WTC11 (cell line): ENCODE data around the gene ABLIM3. TPM values are rescaled to one million over a fixed set of nuclear protein-coding genes. Genes with fewer than 3 reads are reported as not detected.

Source experiments
- ATAC-seq: fragments of 200-7000 bp; cut with Tn5 transposase; 2 replicates; pipeline ENCODE4 v1.10.0; 2021; ENCODE audit warnings: mild to moderate bottlenecking, moderate library complexity
- CTCF ChIA-PET: fragments of 300-600 bp; sonication (Branson Sonifier 250); formaldehyde crosslinking; loops from one replicate; lab custom pipeline; 2021; ENCODE audit warnings: antibody characterized with exemption; lab: Charles Lee
- POLR2A ChIA-PET: fragments of 350-600 bp; sonication (Branson Sonifier 250); formaldehyde crosslinking; loops from one replicate; lab custom pipeline; 2021; ENCODE audit warnings: antibody characterized with exemption; lab: Charles Lee
- DNase-seq: peaks from one replicate; pipeline ENCODE4 v3.0.0; 2021; ENCODE audit warnings: low spot score
- H3K27ac Mint-ChIP-seq: 2 replicates; pipeline ENCODE4 v1.8.0; 2021; ENCODE audit warnings: mixed read lengths
- H3K27me3 Mint-ChIP-seq: 2 replicates; pipeline ENCODE4 v1.8.0; 2021; ENCODE audit warnings: low read depth, mild to moderate bottlenecking, moderate library complexity, mixed read lengths
- H3K36me3 Mint-ChIP-seq: 2 replicates; pipeline ENCODE4 v1.8.0; 2021; ENCODE audit warnings: mixed read lengths
- H3K4me1 Mint-ChIP-seq: 2 replicates; pipeline ENCODE4 v1.8.0; 2022; ENCODE audit warnings: mixed read lengths
- H3K4me3 Mint-ChIP-seq: 2 replicates; pipeline ENCODE4 v1.8.0; 2021; ENCODE audit warnings: mild to moderate bottlenecking, moderate library complexity, mixed read lengths
- H3K9me3 Mint-ChIP-seq: 2 replicates; pipeline ENCODE4 v1.8.0; 2021; ENCODE audit warnings: mixed read lengths
- CBFB ChIP-seq: sonication (generic); formaldehyde crosslinking; IDR thresholded peaks from 2 replicates; pipeline ENCODE4 v1.8.1; 2022; ENCODE audit warnings: mild to moderate bottlenecking, low read depth, missing genetic modification reagents
- CREB1 ChIP-seq: sonication (generic); formaldehyde crosslinking; IDR thresholded peaks from 2 replicates; pipeline ENCODE4 v1.8.0; 2023; ENCODE audit warnings: mild to moderate bottlenecking, missing genetic modification reagents
- EMX1 ChIP-seq: fragments of 250-450 bp; sonication (Bioruptor Pico); IDR thresholded peaks from 2 replicates; pipeline ENCODE4 v1.8.0; 2021; ENCODE audit warnings: mild to moderate bottlenecking
- FOXK1 ChIP-seq: sonication (generic); formaldehyde crosslinking; IDR thresholded peaks from 2 replicates; pipeline ENCODE4 v1.8.0; 2022; ENCODE audit warnings: mild to moderate bottlenecking, moderate library complexity, missing genetic modification reagents
- GTF2I ChIP-seq: fragments of 250-450 bp; sonication (Bioruptor Pico); conservative IDR thresholded peaks from 2 replicates; pipeline ENCODE4 v1.4.0; 2021; ENCODE audit warnings: mild to moderate bottlenecking
- KAT7 ChIP-seq: sonication (generic); formaldehyde crosslinking; IDR thresholded peaks from 2 replicates; pipeline ENCODE4 v1.8.1; 2023; ENCODE audit warnings: missing genetic modification reagents, mild to moderate bottlenecking, borderline replicate concordance
- RELA ChIP-seq: sonication (generic); formaldehyde crosslinking; IDR thresholded peaks from 2 replicates; pipeline ENCODE4 v1.8.1; 2022; ENCODE audit warnings: missing genetic modification reagents, mild to moderate bottlenecking, borderline replicate concordance
- USF2 ChIP-seq: sonication (generic); formaldehyde crosslinking; IDR thresholded peaks from 2 replicates; pipeline ENCODE4 v1.8.1; 2023; ENCODE audit warnings: mild to moderate bottlenecking, missing genetic modification reagents, moderate library complexity
- ZNF138 ChIP-seq: sonication (generic); formaldehyde crosslinking; conservative IDR thresholded peaks from 2 replicates; pipeline ENCODE4 v1.8.1; 2022; ENCODE audit warnings: mild to moderate bottlenecking, moderate library complexity, missing genetic modification reagents
- ZNF232 ChIP-seq: sonication (generic); formaldehyde crosslinking; IDR thresholded peaks from 2 replicates; pipeline ENCODE4 v1.8.0; 2022; ENCODE audit warnings: mild to moderate bottlenecking, missing genetic modification reagents
- ZNF317 ChIP-seq: sonication (generic); formaldehyde crosslinking; IDR thresholded peaks from 2 replicates; pipeline ENCODE4 v1.8.1; 2023; ENCODE audit warnings: low read depth, mild to moderate bottlenecking, moderate library complexity, missing genetic modification reagents, borderline replicate concordance
- ZNF416 ChIP-seq: fragments of 250-450 bp; sonication (Bioruptor Pico); IDR thresholded peaks from 2 replicates; pipeline ENCODE4 v1.9.0; 2021; ENCODE audit warnings: mild to moderate bottlenecking, inconsistent platforms
- total RNA-seq: library from RNA; stranded (reverse); gene quantifications from 3 replicates; pipeline ENCODE4 v1.2.3, GENCODE V29; 2021
- TF ChIP-seq, protein P1 (sequence below): fragments of 250-450 bp; sonication (Bioruptor Pico); IDR thresholded peaks from 2 replicates; pipeline ENCODE4 v1.9.0; 2021; ENCODE audit warnings: moderate library complexity, mild to moderate bottlenecking, inconsistent platforms, borderline replicate concordance
- TF ChIP-seq, protein P2 (sequence below): sonication (generic); formaldehyde crosslinking; IDR thresholded peaks from 2 replicates; pipeline ENCODE4 v1.8.0; 2022; ENCODE audit warnings: mild to moderate bottlenecking, missing genetic modification reagents
- TF ChIP-seq, protein P3 (sequence below): sonication (generic); formaldehyde crosslinking; IDR thresholded peaks from 2 replicates; pipeline ENCODE4 v1.8.1; 2022; ENCODE audit warnings: low read depth, mild to moderate bottlenecking, moderate library complexity, missing genetic modification reagents, borderline replicate concordance
- TF ChIP-seq, protein P4 (sequence below): sonication (generic); formaldehyde crosslinking; IDR thresholded peaks from 2 replicates; pipeline ENCODE4 v1.8.0; 2023; ENCODE audit warnings: missing genetic modification reagents, mild to moderate bottlenecking, borderline replicate concordance
- TF ChIP-seq, protein P5 (sequence below): sonication (generic); formaldehyde crosslinking; IDR thresholded peaks from 2 replicates; pipeline ENCODE4 v1.8.0; 2023; ENCODE audit warnings: missing genetic modification reagents
- TF ChIP-seq, protein P6 (sequence below): sonication (generic); formaldehyde crosslinking; IDR thresholded peaks from 2 replicates; pipeline ENCODE4 v1.8.1; 2022; ENCODE audit warnings: low read depth, missing genetic modification reagents, borderline replicate concordance
- TF ChIP-seq, protein P7 (sequence below): sonication (generic); formaldehyde crosslinking; IDR thresholded peaks from 2 replicates; pipeline ENCODE4 v1.8.1; 2023; ENCODE audit warnings: mild to moderate bottlenecking, moderate library complexity, missing genetic modification reagents
- TF ChIP-seq, protein P8 (sequence below): sonication (generic); formaldehyde crosslinking; IDR thresholded peaks from 2 replicates; pipeline ENCODE4 v1.8.0; 2022; ENCODE audit warnings: mild to moderate bottlenecking, missing genetic modification reagents

ABLIM3 gene
- total RNA-seq, 1 experiment from 2014 or later: 0.33 TPM

DNA sequence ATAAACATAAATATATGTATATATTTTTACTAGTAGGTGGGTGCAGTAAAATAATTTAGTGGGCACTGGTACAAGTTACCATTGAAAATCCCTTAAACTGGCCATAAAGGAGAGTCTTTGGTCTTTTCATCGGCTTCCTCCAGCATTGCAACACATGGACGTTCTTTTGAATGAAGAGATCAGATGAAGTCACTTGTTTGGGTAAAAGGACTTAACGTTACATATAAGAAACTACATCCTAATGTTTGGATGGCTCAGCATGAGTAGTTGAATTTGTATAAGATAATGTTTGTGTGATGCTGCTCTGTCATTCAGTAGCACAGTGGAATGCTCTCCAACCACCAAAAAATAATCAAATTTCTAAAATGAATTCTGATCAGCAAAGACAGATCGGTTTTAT is 161.9 kb downstream of the ABLIM3 start (continued):
- TF ChIP-seq, protein P1, sequence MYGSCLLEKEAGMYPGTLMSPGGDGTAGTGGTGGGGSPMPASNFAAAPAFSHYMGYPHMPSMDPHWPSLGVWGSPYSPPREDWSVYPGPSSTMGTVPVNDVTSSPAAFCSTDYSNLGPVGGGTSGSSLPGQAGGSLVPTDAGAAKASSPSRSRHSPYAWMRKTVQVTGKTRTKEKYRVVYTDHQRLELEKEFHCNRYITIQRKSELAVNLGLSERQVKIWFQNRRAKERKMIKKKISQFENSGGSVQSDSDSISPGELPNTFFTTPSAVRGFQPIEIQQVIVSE: no peak
- TF ChIP-seq ZNF138 (CRISPR knock-in tag) (no peak), GTF2I (CRISPR knock-in tag) (no peak), KAT7 (CRISPR knock-in tag) (no peak), CBFB (no peak), FOXK1 (CRISPR knock-in tag) (no peak), EMX1 (no peak), ZNF232 (CRISPR knock-in tag) (no peak)
- TF ChIP-seq, protein P2, sequence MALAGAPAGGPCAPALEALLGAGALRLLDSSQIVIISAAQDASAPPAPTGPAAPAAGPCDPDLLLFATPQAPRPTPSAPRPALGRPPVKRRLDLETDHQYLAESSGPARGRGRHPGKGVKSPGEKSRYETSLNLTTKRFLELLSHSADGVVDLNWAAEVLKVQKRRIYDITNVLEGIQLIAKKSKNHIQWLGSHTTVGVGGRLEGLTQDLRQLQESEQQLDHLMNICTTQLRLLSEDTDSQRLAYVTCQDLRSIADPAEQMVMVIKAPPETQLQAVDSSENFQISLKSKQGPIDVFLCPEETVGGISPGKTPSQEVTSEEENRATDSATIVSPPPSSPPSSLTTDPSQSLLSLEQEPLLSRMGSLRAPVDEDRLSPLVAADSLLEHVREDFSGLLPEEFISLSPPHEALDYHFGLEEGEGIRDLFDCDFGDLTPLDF (CRISPR knock-in tag): no peak
- TF ChIP-seq, protein P3, sequence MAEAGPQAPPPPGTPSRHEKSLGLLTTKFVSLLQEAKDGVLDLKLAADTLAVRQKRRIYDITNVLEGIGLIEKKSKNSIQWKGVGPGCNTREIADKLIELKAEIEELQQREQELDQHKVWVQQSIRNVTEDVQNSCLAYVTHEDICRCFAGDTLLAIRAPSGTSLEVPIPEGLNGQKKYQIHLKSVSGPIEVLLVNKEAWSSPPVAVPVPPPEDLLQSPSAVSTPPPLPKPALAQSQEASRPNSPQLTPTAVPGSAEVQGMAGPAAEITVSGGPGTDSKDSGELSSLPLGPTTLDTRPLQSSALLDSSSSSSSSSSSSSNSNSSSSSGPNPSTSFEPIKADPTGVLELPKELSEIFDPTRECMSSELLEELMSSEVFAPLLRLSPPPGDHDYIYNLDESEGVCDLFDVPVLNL (CRISPR knock-in tag): no peak

DNA sequence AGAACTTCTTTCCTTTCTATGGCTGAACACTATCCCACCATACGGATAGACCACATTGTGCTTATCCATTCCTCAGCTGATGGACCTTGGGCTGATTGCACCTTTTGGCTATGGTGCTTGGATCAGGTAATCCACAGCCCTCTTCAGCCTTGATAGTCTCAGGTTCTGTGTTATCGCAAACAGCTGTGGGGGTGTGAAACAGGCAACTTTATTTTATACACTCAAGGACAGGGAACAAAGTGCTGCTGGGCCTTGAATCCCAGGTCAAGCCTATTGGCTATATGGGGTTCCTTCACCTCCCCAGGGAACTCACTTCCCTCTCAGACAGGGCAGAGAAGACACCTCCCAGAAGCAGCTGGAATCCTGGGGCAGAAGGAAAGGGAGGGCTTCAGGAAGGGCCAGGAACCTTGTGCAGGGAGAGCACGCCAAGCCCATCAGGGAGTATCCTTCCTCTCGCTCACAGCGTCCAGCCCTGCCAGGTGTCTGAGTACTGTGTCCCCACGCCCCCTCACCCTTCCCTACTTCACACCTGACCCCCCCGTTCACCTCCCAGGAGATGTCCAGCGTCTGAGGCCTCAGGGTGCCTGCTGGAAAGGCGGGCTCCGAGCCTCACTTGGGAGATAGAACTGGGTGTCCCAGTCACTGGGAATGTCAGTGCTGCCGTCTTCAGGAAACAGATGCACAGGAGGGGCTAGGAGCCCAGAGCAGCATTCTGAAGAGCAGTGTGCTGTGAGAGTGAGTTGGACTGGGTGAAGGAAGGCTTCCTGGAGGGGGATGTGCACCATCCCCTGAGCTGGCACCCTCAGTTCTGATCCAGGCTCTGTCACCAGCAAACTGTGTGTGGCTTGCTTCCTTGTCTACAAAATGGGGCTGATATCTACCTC is 163.1 kb downstream of the ABLIM3 start:
- no peak for DNase-seq
- H3K27ac Mint-ChIP-seq: no peak overlapping the region
- no peaks in the 10 kb centered on the region for H3K9me3 Mint-ChIP-seq
- peaks cover 1% of the 10 kb centered on the region; the same call in 1 of the 2 replicates for H3K4me1 Mint-ChIP-seq
- H3K36me3 Mint-ChIP-seq: no peaks in the 10 kb centered on the region
- ChIA-PET CTCF (no interaction called here), POLR2A (no interaction called here)
- no peaks in the 10 kb centered on the region for H3K27me3 Mint-ChIP-seq
- no peak overlapping the region for H3K4me3 Mint-ChIP-seq
- no peak for ATAC-seq
- TF ChIP-seq, protein P4, sequence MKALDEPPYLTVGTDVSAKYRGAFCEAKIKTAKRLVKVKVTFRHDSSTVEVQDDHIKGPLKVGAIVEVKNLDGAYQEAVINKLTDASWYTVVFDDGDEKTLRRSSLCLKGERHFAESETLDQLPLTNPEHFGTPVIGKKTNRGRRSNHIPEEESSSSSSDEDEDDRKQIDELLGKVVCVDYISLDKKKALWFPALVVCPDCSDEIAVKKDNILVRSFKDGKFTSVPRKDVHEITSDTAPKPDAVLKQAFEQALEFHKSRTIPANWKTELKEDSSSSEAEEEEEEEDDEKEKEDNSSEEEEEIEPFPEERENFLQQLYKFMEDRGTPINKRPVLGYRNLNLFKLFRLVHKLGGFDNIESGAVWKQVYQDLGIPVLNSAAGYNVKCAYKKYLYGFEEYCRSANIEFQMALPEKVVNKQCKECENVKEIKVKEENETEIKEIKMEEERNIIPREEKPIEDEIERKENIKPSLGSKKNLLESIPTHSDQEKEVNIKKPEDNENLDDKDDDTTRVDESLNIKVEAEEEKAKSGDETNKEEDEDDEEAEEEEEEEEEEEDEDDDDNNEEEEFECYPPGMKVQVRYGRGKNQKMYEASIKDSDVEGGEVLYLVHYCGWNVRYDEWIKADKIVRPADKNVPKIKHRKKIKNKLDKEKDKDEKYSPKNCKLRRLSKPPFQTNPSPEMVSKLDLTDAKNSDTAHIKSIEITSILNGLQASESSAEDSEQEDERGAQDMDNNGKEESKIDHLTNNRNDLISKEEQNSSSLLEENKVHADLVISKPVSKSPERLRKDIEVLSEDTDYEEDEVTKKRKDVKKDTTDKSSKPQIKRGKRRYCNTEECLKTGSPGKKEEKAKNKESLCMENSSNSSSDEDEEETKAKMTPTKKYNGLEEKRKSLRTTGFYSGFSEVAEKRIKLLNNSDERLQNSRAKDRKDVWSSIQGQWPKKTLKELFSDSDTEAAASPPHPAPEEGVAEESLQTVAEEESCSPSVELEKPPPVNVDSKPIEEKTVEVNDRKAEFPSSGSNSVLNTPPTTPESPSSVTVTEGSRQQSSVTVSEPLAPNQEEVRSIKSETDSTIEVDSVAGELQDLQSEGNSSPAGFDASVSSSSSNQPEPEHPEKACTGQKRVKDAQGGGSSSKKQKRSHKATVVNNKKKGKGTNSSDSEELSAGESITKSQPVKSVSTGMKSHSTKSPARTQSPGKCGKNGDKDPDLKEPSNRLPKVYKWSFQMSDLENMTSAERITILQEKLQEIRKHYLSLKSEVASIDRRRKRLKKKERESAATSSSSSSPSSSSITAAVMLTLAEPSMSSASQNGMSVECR (CRISPR knock-in tag): no peak
- no peak for TF ChIP-seq ZNF416 (CRISPR knock-in tag)
- TF ChIP-seq USF2 (CRISPR knock-in tag): no peak
- no peak for TF ChIP-seq ZNF317 (CRISPR knock-in tag)
- TF ChIP-seq, protein P5, sequence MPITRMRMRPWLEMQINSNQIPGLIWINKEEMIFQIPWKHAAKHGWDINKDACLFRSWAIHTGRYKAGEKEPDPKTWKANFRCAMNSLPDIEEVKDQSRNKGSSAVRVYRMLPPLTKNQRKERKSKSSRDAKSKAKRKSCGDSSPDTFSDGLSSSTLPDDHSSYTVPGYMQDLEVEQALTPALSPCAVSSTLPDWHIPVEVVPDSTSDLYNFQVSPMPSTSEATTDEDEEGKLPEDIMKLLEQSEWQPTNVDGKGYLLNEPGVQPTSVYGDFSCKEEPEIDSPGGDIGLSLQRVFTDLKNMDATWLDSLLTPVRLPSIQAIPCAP: no peak
- TF ChIP-seq, protein P6, sequence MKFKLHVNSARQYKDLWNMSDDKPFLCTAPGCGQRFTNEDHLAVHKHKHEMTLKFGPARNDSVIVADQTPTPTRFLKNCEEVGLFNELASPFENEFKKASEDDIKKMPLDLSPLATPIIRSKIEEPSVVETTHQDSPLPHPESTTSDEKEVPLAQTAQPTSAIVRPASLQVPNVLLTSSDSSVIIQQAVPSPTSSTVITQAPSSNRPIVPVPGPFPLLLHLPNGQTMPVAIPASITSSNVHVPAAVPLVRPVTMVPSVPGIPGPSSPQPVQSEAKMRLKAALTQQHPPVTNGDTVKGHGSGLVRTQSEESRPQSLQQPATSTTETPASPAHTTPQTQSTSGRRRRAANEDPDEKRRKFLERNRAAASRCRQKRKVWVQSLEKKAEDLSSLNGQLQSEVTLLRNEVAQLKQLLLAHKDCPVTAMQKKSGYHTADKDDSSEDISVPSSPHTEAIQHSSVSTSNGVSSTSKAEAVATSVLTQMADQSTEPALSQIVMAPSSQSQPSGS: no peak
- TF ChIP-seq, protein P7, sequence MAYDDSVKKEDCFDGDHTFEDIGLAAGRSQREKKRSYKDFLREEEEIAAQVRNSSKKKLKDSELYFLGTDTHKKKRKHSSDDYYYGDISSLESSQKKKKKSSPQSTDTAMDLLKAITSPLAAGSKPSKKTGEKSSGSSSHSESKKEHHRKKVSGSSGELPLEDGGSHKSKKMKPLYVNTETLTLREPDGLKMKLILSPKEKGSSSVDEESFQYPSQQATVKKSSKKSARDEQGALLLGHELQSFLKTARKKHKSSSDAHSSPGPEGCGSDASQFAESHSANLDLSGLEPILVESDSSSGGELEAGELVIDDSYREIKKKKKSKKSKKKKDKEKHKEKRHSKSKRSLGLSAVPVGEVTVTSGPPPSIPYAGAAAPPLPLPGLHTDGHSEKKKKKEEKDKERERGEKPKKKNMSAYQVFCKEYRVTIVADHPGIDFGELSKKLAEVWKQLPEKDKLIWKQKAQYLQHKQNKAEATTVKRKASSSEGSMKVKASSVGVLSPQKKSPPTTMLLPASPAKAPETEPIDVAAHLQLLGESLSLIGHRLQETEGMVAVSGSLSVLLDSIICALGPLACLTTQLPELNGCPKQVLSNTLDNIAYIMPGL (CRISPR knock-in tag): no peak
- TF ChIP-seq CREB1 (CRISPR knock-in tag): no peak
- TF ChIP-seq, protein P8, sequence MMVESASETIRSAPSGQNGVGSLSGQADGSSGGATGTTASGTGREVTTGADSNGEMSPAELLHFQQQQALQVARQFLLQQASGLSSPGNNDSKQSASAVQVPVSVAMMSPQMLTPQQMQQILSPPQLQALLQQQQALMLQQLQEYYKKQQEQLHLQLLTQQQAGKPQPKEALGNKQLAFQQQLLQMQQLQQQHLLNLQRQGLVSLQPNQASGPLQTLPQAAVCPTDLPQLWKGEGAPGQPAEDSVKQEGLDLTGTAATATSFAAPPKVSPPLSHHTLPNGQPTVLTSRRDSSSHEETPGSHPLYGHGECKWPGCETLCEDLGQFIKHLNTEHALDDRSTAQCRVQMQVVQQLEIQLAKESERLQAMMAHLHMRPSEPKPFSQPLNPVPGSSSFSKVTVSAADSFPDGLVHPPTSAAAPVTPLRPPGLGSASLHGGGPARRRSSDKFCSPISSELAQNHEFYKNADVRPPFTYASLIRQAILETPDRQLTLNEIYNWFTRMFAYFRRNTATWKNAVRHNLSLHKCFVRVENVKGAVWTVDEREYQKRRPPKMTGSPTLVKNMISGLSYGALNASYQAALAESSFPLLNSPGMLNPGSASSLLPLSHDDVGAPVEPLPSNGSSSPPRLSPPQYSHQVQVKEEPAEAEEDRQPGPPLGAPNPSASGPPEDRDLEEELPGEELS (CRISPR knock-in tag): no peak
- TF ChIP-seq RELA: no peak
